NCI-H2081 treated with DMSO at 0.1 percent for 48 hours (cell line): ENCODE results near the gene ULK4.
"Not testable (repeated sequence)": the region's sequence is repeated elsewhere in the genome, so short reads cannot be mapped to it uniquely, and the experiment has no call there.

Experiments
- DNase-seq: peaks from one replicate; lab custom pipeline; 2025; lab: John Stamatoyannopoulos, UW

Gene ULK4

GRCh38 chr3:41960826-41961750 is 815 bp downstream of the ULK4 start:
- DNase-seq = no peak

- no peak for DNase-seq
Observed at GRCh38 chr3:41956574-41956973, 5.3 kb downstream of the ULK4 start.

- DNase-seq = no peak
Observed at GRCh38 chr3:41955192-41955591, 6.7 kb downstream of the ULK4 start.

- no peak for DNase-seq
Observed at GRCh38 chr3:41943311-41943843, 18.5 kb downstream of the ULK4 start.

- no peak for DNase-seq
Observed at GRCh38 chr3:41940393-41940792, 21.5 kb downstream of the ULK4 start.

GRCh38 chr3:41936384-41936783 is 25.5 kb downstream of the ULK4 start:
- DNase-seq = no peak

GRCh38 chr3:41933154-41933676 is 28.7 kb downstream of the ULK4 start:
- no peak for DNase-seq

- no peak for DNase-seq
Observed at GRCh38 chr3:41932464-41932863, 29.4 kb downstream of the ULK4 start.

- no peak for DNase-seq
Observed at GRCh38 chr3:41920406-41920965, 41.4 kb downstream of the ULK4 start.

- no peak for DNase-seq
Observed at GRCh38 chr3:41915353-41915752, 46.5 kb downstream of the ULK4 start.

- no peak for DNase-seq
Observed at GRCh38 chr3:41912280-41912679, 49.6 kb downstream of the ULK4 start.

GRCh38 chr3:41907330-41908073 is 54.4 kb downstream of the ULK4 start:
- DNase-seq = no peak

- no peak for DNase-seq
Observed at GRCh38 chr3:41900265-41900664, 61.6 kb downstream of the ULK4 start.

GRCh38 chr3:41898631-41899030 is 63.3 kb downstream of the ULK4 start:
- no peak for DNase-seq

- no peak for DNase-seq
Observed at GRCh38 chr3:41893977-41894376, 67.9 kb downstream of the ULK4 start.

GRCh38 chr3:41888368-41889076 is 73.4 kb downstream of the ULK4 start:
- no peak for DNase-seq

GRCh38 chr3:41882956-41883355 is 78.9 kb downstream of the ULK4 start:
- DNase-seq = no peak

GRCh38 chr3:41881233-41881821 is 80.6 kb downstream of the ULK4 start:
- DNase-seq = no peak

GRCh38 chr3:41880387-41880786 is 81.5 kb downstream of the ULK4 start:
- no peak for DNase-seq

- not testable (repeated sequence) for DNase-seq
Observed at GRCh38 chr3:41877741-41878140, 84.2 kb downstream of the ULK4 start.

- no peak for DNase-seq
Observed at GRCh38 chr3:41874022-41874421, 87.9 kb downstream of the ULK4 start.
